ENCODE measurements around the gene EXTL1. TPM values are rescaled to one million over a fixed set of nuclear protein-coding genes. Genes with fewer than 3 reads are reported as not detected.

EXTL1 gene
- total and polyA plus RNA-seq, 12 donors = 0.91 to 17.0 (median 7.0) TPM

GRCh38 chr1:26031196-26031595 lies 9.6 kb downstream of the EXTL1 start:
- TF ChIP-seq CTCF (IDR thresholded peaks at IDR 0.05) = no peak
- no peak overlapping the region for H3K4me3 ChIP-seq
- peaks cover 7 to 14% (median 10%) of the 10 kb centered on the region in 9 donors for H3K4me1 ChIP-seq
- no peak for DNase-seq
- intact Hi-C loops (cut with DNase I) = loop anchor here in 1 of 10 donors (10.0 kb wide), 1 partner anchor 114 kb away; no protein-coding TSS in a partner anchor
- no peak overlapping the region for H3K27ac ChIP-seq
- ATAC-seq = no peak
- H3K9me3 ChIP-seq = no peaks in the 10 kb centered on the region
- peaks cover 0 to 11% (median 0%) of the 10 kb centered on the region in 7 donors for H3K27me3 ChIP-seq
- H3K36me3 ChIP-seq = peaks cover 0 to 5% (median 0%) of the 10 kb centered on the region in 9 donors
- WGBS, 2 donors = 87% methylated on average over 4 of the region's 4 CpGs

GRCh38 chr1:26031611-26032220 lies 10.1 kb downstream of the EXTL1 start:
- no peak for DNase-seq
- Histone ChIP-seq H3K9me3 (no peaks in the 10 kb centered on the region), H3K4me3 (no peak overlapping the region), H3K27ac (no peak overlapping the region), H3K36me3 (peaks cover 0 to 5% (median 0%) of the 10 kb centered on the region in 9 donors), H3K27me3 (peaks cover 0 to 13% (median 0%) of the 10 kb centered on the region in 7 donors), H3K4me1 (peaks cover 7 to 19% (median 14%) of the 10 kb centered on the region in 9 donors)
- 68 to 73% methylated on average over 3 of the region's 3 CpGs for WGBS, 2 donors
- intact Hi-C loops (cut with DNase I) = loop anchor here in 1 of 10 donors (10.0 kb wide), 1 partner anchor 113 kb away; no protein-coding TSS in a partner anchor
- TF ChIP-seq CTCF (IDR thresholded peaks at IDR 0.05) = no peak
- ATAC-seq = no peak

GRCh38 chr1:26032656-26033357 lies 11.2 kb downstream of the EXTL1 start:
- ATAC-seq = no peak
- intact Hi-C loops (cut with DNase I) = loop anchor here in 1 of 10 donors (10.0 kb wide), 1 partner anchor 112 kb away; no protein-coding TSS in a partner anchor
- no peak overlapping the region for H3K27ac ChIP-seq
- WGBS, 2 donors = 87 to 88% methylated on average over 12 of the region's 12 CpGs
- TF ChIP-seq CTCF (IDR thresholded peaks at IDR 0.05) = no peak
- H3K4me3 ChIP-seq = no peak overlapping the region
- no peak for DNase-seq
- peaks cover 0 to 15% (median 0%) of the 10 kb centered on the region in 7 donors for H3K27me3 ChIP-seq
- H3K36me3 ChIP-seq = peaks cover 0 to 5% (median 0%) of the 10 kb centered on the region in 9 donors
- H3K9me3 ChIP-seq = no peaks in the 10 kb centered on the region
- peaks cover 7 to 28% (median 17%) of the 10 kb centered on the region in 9 donors for H3K4me1 ChIP-seq

- H3K4me1 ChIP-seq = peaks cover 7 to 38% (median 17%) of the 10 kb centered on the region in 9 donors
- H3K27ac ChIP-seq = peak overlapping the region; percentile 83 to 96 (median 92)
- peaks cover 0 to 15% (median 0%) of the 10 kb centered on the region in 7 donors for H3K27me3 ChIP-seq
- H3K36me3 ChIP-seq = peaks cover 0 to 5% (median 0%) of the 10 kb centered on the region in 9 donors
- peak overlapping the region; percentile 75 to 94 (median 84) for H3K4me3 ChIP-seq
- TF ChIP-seq CTCF (IDR thresholded peaks at IDR 0.05) = no peak
- ATAC-seq = peak in 2 of 8 donors; percentile 3 to 24
- no peaks in the 10 kb centered on the region for H3K9me3 ChIP-seq
- DNase-seq = no peak
- 8 to 17% methylated on average over 15 of the region's 15 CpGs for WGBS, 2 donors
- intact Hi-C loops (cut with DNase I) = loop anchor here in 9 of 10 donors (1.0 to 10.0 kb wide), 8 partner anchors 48 to 200 kb away; partner anchors contain the start of gene CEP85 (in 1 of the 9)
These were observed 13.1 kb downstream of the EXTL1 start for GRCh38 chr1:26034504-26035202.

Data from heart right ventricle (tissue), 16 donors.